Activated T-helper 2 cell treated with anti-CD3 and anti-CD28 coated beads, Interferon-gamma antibody, Interleukin-2, Interleukin-4, amounts not matched to agents 10 μg/mL and 5 μg/mL and 100 μg/mL, durations not matched to agents 14 hours and 24 hours and 36 hours (primary cell): ENCODE data around the gene TRIO. TPM values are rescaled to one million over a fixed set of nuclear protein-coding genes. Genes with fewer than 3 reads are reported as not detected.

Experiments used
- DNase-seq: peaks from one replicate; pipeline ENCODE4 v3.0.0; 2021; ENCODE audit warnings: low spot score
- H3K27ac Mint-ChIP-seq: one replicate; pipeline ENCODE4 v1.8.0; 2021; ENCODE audit warnings: mixed read lengths
- H3K27me3 Mint-ChIP-seq: one replicate; pipeline ENCODE4 v1.8.0; 2021; ENCODE audit warnings: low read depth, mixed read lengths
- H3K36me3 Mint-ChIP-seq: one replicate; pipeline ENCODE4 v1.8.0; 2021; ENCODE audit warnings: low read depth, mixed read lengths
- H3K4me1 Mint-ChIP-seq: one replicate; pipeline ENCODE4 v1.8.0; 2021; ENCODE audit warnings: low read depth, mixed read lengths
- H3K4me3 Mint-ChIP-seq: one replicate; pipeline ENCODE4 v1.8.0; 2021; ENCODE audit warnings: low read depth, mild to moderate bottlenecking, moderate library complexity, mixed read lengths
- H3K9me3 Mint-ChIP-seq: one replicate; pipeline ENCODE4 v1.8.0; 2021; ENCODE audit warnings: mixed read lengths
- intact Hi-C: fragments of 100-400 bp; cut with micrococcal nuclease; formaldehyde crosslinking; loops from one replicate; pipeline ENCODE4 v1.15.1; 2023
- total RNA-seq: library from RNA; stranded (reverse); gene quantifications from 2 replicates; pipeline ENCODE4 v1.2.3, GENCODE V29; 2022

Gene TRIO
- total RNA-seq, 1 donor from 2014 or later: 28.7 TPM

- peaks cover 16% of the 10 kb centered on the region for H3K9me3 Mint-ChIP-seq
- peak overlapping the region; percentile 66 for H3K4me3 Mint-ChIP-seq
- DNase-seq: no peak
- intact Hi-C loops: no loop called here
- H3K36me3 Mint-ChIP-seq: peaks cover 20% of the 10 kb centered on the region
- H3K27me3 Mint-ChIP-seq: no peaks in the 10 kb centered on the region
- peaks cover 39% of the 10 kb centered on the region for H3K4me1 Mint-ChIP-seq
- H3K27ac Mint-ChIP-seq: peak overlapping the region; percentile 16
These were observed 263.9 kb downstream of the TRIO start for GRCh38 chr5:14407051-14407450.

DNA sequence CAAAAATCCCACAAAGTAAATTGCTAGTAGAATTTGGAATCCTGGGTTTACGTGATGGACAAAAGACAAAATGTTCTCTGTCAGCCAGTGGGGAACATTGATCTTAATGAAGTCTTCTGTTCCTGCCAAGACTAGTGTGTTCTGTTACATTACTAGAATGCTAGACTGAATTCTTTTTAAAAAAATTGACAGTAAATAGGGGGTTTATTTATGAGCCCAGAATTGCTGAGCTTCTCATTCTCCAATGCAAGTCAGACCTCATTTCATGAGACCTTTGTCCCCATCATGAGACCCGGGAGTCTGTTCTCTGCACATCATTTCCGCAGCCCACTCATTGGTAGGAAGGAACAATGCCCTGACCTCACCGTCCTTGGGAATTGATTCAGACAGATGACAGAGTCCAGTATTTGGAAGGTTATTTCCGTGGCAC, 264.6 kb downstream of the TRIO start:
- H3K4me3 Mint-ChIP-seq: peak overlapping the region; percentile 66
- H3K4me1 Mint-ChIP-seq: peaks cover 39% of the 10 kb centered on the region
- peaks cover 13% of the 10 kb centered on the region for H3K36me3 Mint-ChIP-seq
- H3K27me3 Mint-ChIP-seq: no peaks in the 10 kb centered on the region
- intact Hi-C loops: no loop called here
- DNase-seq: no peak
- H3K27ac Mint-ChIP-seq: peak overlapping the region; percentile 16
- H3K9me3 Mint-ChIP-seq: peaks cover 9% of the 10 kb centered on the region

DNA sequence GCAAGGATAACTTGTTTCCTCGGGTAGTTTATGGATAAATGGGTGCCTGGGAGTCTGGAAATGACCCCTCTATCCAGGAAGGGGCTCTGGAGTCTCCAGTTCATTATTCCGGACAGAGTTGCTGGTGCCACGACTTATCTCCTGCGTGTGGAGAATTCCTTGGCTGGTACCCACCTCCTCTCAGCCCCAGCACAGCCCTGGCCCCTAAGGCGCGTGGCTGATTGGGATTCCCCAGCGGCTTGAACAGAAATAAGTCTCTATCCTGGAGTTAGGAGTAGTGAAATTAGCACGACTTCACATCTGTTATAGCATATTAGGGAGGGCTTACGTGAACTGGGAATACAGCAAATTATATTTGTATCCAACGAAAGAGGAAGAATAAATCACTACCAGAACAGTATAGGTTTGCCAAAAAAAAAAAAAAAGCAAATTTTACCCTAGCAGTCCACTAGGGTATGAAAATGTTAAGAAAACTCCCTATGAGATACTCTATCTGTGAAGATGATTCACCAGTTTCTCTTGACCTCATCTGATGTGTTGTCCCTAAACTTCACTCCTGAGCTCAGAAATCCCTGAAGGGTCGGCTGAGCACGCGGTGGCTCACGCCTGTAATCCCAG, 265.9 kb downstream of the TRIO start:
- Mint-ChIP-seq H3K4me1 (peaks cover 49% of the 10 kb centered on the region), H3K36me3 (peaks cover 8% of the 10 kb centered on the region), H3K27me3 (no peaks in the 10 kb centered on the region), H3K27ac (peak overlapping the region; percentile 49), H3K4me3 (no peak overlapping the region), H3K9me3 (peaks cover 3% of the 10 kb centered on the region)
- intact Hi-C loops: no loop called here
- DNase-seq: no peak

DNA sequence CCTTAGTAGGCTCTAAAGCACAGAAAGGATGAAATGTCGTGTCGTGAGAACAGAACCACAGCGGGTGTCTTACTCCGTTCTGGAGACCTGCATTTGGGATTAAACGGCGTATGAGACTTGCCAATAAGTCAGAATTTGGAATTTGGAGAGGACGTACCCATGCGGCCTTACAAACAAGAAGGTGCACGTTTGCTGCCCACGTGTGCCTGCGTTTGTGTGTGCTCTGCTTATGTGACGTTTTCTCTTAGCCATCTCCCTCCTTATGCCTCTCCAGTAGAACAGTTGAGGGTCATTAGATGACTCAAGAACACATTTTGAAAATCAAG, 266.9 kb downstream of the TRIO start:
- Mint-ChIP-seq H3K4me3 (no peak overlapping the region), H3K36me3 (peaks cover 12% of the 10 kb centered on the region), H3K27me3 (no peaks in the 10 kb centered on the region), H3K27ac (no peak overlapping the region), H3K9me3 (no peaks in the 10 kb centered on the region), H3K4me1 (peaks cover 49% of the 10 kb centered on the region)
- DNase-seq: no peak
- intact Hi-C loops: loop anchor here (5.0 kb wide), 1 partner anchor 397 kb away; no protein-coding TSS in a partner anchor

DNA sequence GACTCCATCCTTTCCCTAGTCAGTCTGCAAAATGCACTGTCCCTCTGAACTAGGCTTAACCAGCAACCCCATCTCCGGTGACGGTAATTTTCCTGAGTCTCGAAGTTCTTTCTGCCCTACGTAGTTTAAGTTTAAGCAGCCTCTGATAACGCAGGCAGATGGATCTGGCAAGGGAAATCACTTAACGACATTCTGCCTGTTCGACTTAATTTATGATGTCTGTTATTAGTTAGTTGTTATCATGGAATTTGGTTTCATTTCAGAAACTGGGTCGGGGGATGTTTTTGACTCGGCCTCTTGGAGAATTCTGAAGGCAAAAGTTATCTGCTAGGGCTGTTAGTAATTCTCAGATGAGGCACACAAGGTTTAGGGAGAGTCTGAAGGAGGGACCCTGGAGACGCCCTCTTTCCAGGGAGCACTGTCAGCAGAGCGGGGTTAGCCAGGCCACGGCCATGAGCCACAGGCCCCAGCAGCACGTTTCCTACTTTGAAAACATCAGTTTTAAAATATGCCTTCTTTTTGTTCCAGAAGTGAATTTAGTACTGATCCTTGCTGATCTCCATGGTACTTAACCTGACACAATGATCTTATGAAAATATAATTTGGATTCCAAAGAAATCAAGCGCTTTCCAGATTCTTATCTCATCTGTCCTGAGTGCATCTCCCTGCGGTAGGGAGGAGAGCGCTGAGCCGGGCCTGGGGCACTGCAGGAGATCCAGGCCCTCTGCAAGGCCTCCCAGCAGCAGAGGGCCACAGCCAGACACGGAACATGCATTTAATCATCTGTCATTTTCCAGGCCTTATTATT, 267.5 kb downstream of the TRIO start:
- no peak for DNase-seq
- Mint-ChIP-seq H3K27ac (no peak overlapping the region), H3K27me3 (no peaks in the 10 kb centered on the region), H3K4me3 (no peak overlapping the region), H3K36me3 (peaks cover 12% of the 10 kb centered on the region), H3K9me3 (no peaks in the 10 kb centered on the region), H3K4me1 (peaks cover 50% of the 10 kb centered on the region)
- intact Hi-C loops: loop anchor here (5.0 kb wide), 1 partner anchor 397 kb away; no protein-coding TSS in a partner anchor

DNA sequence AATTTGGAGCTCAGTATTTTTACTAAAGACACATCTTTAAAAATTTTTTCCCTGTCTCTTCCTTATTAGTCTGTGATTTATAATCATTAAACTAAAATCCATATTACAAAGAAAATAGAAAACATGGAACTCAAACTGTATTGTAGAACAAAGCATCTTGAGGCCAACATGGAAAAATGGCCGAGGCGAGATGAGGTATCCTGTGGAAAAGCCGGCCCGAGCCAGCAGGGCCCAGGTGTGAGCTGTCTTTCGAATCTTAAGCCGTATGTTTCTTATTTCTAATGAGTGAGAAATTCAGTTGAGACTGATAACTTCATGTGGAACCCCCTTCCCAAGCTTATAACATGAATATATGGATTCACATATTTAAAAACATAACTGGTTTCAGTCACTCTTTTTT, 268.1 kb downstream of the TRIO start:
- DNase-seq: no peak
- Mint-ChIP-seq H3K27ac (no peak overlapping the region), H3K27me3 (no peaks in the 10 kb centered on the region), H3K36me3 (peaks cover 12% of the 10 kb centered on the region), H3K9me3 (no peaks in the 10 kb centered on the region), H3K4me1 (peaks cover 54% of the 10 kb centered on the region), H3K4me3 (no peak overlapping the region)
- intact Hi-C loops: loop anchor here (5.0 kb wide), 1 partner anchor 396 kb away; no protein-coding TSS in a partner anchor

- Mint-ChIP-seq H3K36me3 (peaks cover 12% of the 10 kb centered on the region), H3K4me3 (peak overlapping the region; percentile 56), H3K27ac (peak overlapping the region; percentile 91), H3K9me3 (no peaks in the 10 kb centered on the region), H3K4me1 (peaks cover 67% of the 10 kb centered on the region), H3K27me3 (peaks cover 1% of the 10 kb centered on the region)
- peak; percentile 28 for DNase-seq
- intact Hi-C loops: loop anchor here (1.0 to 5.0 kb wide), 5 partner anchors 11 to 394 kb away; partner anchors contain the start of gene OTULIN
These were observed 270.2 kb downstream of the TRIO start for GRCh38 chr5:14413331-14413750.

- DNase-seq: no peak
These were observed 270.9 kb downstream of the TRIO start for GRCh38 chr5:14414007-14414406.

GRCh38 chr5:14414656-14415023, 271.5 kb downstream of the TRIO start:
- DNase-seq: no peak
- Mint-ChIP-seq H3K9me3 (no peaks in the 10 kb centered on the region), H3K27me3 (peaks cover 1% of the 10 kb centered on the region), H3K36me3 (peaks cover 9% of the 10 kb centered on the region), H3K27ac (peak overlapping the region; percentile 91), H3K4me1 (peaks cover 69% of the 10 kb centered on the region), H3K4me3 (peak overlapping the region; percentile 43)
- intact Hi-C loops: loop anchor here (1.0 to 5.0 kb wide), 3 partner anchors 65 to 393 kb away; no protein-coding TSS in a partner anchor

More at GRCh38 chr5:14414007-14414406, 270.9 kb downstream of the TRIO start:
- no peak overlapping the region for H3K4me3 Mint-ChIP-seq
- H3K9me3 Mint-ChIP-seq: no peaks in the 10 kb centered on the region
- H3K4me1 Mint-ChIP-seq: peaks cover 74% of the 10 kb centered on the region
- H3K27ac Mint-ChIP-seq: peak overlapping the region; percentile 91
- intact Hi-C loops: loop anchor here (5.0 kb wide), 1 partner anchor 393 kb away; no protein-coding TSS in a partner anchor
- peaks cover 1% of the 10 kb centered on the region for H3K27me3 Mint-ChIP-seq
- H3K36me3 Mint-ChIP-seq: peaks cover 12% of the 10 kb centered on the region

- H3K4me1 Mint-ChIP-seq: peaks cover 69% of the 10 kb centered on the region
- no peaks in the 10 kb centered on the region for H3K9me3 Mint-ChIP-seq
- H3K27ac Mint-ChIP-seq: peak overlapping the region; percentile 91
- peak overlapping the region; percentile 43 for H3K4me3 Mint-ChIP-seq
- H3K36me3 Mint-ChIP-seq: peaks cover 9% of the 10 kb centered on the region
- no peak for DNase-seq
- H3K27me3 Mint-ChIP-seq: peaks cover 1% of the 10 kb centered on the region
- intact Hi-C loops: loop anchor here (1.0 kb wide), 2 partner anchors 64 to 180 kb away; no protein-coding TSS in a partner anchor
These were observed 272.0 kb downstream of the TRIO start for GRCh38 chr5:14415024-14415697.

DNA sequence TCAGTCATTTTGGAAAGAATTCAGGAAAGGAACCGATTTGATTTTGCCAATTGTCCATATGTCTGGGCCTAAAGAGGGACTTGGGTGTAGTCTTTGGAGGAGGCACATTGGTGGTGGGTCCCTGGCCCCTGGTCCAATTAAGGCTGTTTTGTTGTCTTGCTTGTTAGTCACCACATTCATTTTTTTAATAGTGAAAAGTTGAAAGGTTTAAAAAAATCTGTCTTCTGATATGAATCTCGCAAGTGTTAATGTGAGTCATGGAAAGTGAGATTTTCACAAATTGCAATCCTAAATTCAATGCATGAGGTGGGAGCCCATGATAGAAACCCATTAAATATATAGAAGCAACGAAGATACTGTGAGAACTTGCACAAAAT, 272.5 kb downstream of the TRIO start:
- no peak for DNase-seq
- intact Hi-C loops: loop anchor here (1.0 kb wide), 2 partner anchors 64 to 180 kb away; no protein-coding TSS in a partner anchor
- Mint-ChIP-seq H3K27me3 (peaks cover 1% of the 10 kb centered on the region), H3K4me3 (peak overlapping the region; percentile 43), H3K36me3 (peaks cover 9% of the 10 kb centered on the region), H3K9me3 (no peaks in the 10 kb centered on the region), H3K27ac (peak overlapping the region; percentile 91), H3K4me1 (peaks cover 64% of the 10 kb centered on the region)

GRCh38 chr5:14416621-14417275, 273.6 kb downstream of the TRIO start:
- H3K36me3 Mint-ChIP-seq: peaks cover 5% of the 10 kb centered on the region
- H3K27ac Mint-ChIP-seq: peak overlapping the region; percentile 91
- no peak for DNase-seq
- no peaks in the 10 kb centered on the region for H3K9me3 Mint-ChIP-seq
- peaks cover 67% of the 10 kb centered on the region for H3K4me1 Mint-ChIP-seq
- H3K4me3 Mint-ChIP-seq: no peak overlapping the region
- H3K27me3 Mint-ChIP-seq: peaks cover 1% of the 10 kb centered on the region
- intact Hi-C loops: no loop called here
